ENCODE results near the gene CDH16.
"Not testable (repeated sequence)": the region's sequence is repeated elsewhere in the genome, so short reads cannot be mapped to it uniquely, and the experiment has no call there.

The CDH16 gene

DNA sequence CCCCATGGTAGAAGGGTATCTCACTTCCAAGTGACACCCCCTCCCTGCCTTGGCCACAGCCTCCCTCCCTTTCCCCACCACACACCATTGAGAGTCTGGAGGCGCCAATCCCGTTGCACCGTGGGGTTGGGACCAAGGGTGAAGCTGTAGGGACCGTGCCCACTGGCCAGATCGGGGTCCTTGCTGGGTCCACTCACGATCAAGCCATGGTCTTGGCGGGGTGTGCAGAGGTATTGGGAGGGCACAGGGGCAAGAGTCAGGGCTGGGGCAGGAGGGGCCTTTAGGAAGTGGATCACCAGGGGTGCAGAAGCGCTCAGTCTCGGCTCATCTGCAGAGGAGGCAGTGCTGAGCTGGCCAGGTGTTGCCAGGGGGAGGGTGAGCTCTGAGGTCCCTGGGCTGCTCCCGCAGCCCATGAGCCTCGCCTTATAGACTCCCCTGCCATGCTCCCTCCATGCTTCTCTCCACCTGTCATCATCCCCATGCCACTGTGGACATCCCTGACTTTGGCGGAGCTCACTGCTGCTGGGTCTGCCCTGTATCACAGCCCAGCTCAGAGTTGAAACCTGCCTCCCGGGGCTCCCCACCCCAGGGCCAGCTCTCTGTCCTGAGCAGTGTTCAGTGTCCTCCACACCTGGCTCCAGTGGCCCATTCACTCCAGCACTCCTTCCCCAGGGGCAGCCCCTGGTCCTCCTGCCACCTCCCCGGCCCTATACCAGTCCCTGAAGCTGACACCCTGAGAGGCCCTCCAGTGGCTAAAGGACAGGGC lies 8.3 kb downstream of the CDH16 start:
- DNase-seq (ENCODE audit: low spot score), result no peak

DNA sequence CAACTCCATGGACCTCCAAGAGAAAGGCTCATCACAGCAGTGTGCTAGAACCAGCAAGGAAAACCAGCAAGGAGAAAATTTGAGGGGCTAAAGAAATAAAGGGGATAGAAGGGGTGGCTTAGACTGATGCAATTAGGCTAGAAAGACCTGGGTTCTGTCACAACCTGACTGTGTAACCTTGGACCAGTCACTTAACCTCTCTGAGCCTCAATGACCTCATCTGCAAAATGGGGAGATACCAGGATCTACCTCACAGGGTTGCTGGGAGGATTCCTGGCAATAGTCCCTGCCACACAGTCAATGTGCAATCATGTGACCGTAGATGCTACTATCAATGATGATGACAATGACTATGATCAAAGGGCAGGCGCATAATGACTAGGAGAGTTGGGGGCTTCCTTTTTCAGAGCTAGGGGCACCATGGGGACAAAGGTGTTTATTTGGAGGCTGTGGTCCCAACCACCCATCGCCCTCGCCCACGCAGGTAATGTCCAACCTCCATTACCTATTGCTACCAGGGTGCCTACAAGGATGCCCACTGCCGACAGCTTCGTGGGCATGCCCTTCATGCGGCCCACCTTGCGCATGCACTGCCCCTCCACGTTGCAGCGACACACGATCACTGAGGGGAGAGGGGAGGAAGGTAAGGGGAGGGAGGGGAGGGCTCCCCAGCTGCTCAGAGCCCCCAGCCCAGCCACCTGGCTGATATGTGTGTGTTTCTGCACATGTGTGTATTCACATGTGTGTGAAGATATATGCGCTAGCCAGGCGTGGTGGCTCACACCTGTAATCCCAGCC lies 9.7 kb downstream of the CDH16 start:
- no peak for DNase-seq (ENCODE audit: low spot score)

DNA sequence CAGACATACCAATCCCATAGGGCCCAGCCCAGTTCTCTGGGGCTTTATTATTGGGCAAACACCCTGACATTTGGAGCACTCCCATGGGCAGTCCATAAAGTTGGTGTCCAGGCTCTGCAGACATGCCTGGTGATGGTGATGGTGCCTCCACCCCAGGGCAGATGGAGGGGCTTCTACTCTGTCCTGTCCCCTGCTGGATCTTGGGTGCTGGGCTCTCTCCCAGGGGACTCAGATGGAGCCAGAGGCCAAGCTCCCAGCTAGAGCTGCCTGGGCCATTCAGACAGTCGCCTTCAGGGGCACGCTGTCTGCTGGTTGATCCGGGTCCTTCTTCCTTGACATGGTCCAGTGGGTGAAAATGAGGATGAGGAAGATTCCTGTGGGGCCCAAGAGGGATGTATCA lies 10.6 kb downstream of the CDH16 start:
- no peak for DNase-seq (ENCODE audit: low spot score)

DNA sequence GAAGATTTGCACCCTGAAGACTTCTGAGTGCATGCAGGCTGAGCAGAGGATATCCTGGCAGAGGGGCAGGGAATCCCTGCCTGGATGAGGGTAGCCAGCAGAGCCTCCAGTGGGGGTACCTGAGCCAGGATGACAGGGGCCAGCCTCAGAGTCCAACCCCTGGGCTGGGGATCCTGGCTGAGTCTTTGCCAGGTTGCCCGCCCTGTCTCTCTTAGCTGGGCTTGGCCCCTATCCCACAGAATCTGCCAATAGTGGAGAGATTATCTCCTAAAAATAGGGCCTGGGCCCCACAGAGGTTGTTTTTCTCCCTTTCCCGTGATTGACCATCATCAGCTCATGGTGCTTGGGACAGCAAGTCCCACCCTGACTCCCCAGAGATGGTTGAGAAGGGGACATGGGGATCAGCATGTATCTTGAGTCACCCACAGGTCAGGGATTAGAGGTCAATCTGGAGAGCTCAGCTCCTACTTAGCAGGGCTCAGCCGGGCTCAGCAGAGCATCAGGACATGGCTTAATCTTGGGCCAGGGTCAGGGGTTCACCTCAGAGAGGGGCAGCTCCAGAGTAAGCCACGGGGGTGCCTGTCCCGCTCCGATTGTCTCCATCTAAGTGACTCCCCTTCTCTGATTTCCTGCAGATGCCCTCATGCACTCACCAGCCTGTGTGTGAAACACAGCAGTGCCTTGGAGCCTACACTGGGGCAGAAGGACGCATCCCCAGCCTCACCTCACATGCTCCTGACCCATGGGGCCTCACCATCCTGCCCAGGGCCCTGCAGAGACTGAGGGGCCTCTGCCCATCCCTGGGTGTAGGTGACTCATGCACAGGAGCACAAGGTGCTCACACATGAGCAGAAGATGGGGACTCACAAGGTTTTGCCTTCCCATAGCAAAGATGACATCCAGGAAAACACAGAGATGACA lies 11.5 kb downstream of the CDH16 start:
- no peak for DNase-seq (ENCODE audit: low spot score)

DNA sequence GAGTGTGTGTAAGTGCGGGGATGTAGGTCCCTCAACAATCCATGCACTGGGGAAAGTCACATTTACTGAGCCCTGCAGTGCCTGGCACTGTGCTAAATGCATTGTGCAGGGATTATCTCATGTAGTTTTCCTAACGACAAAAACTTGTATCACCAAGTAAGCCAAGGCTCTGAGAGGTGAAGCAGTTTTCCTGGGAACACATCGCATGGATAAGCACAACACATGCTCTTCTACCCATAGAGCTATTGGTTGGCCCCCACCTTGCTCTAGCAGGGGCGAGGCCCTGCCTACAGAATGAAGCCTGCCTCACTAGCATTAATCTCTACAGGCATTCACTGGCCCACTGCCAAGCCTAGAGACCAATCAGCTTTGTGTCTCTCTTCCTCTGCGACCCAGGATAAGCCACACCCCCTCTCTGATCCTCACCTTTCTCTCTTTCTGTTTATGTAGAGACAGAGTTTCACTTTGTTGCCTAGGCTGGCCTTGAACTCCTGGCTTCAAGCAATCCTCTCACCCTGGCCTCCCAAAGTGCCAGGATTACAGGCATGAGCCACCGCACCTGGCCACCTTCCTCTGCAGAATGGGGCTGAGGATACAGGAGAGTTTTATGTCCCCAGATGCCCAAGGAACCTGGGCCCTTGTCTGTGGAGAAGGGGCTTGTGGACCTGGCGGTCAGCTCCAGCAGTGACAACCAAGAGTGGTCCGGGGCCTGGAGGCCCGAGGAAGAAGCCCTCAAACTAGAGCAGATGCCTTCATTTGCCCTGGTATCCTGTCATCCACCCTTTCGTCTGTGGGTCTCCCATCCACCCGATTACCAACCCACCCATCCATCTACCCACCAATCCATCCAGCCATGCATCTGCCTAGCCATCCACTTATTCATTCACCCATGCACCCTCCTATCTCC lies 12.8 kb downstream of the CDH16 start:
- DNase-seq (ENCODE audit: low spot score), result no peak

DNA sequence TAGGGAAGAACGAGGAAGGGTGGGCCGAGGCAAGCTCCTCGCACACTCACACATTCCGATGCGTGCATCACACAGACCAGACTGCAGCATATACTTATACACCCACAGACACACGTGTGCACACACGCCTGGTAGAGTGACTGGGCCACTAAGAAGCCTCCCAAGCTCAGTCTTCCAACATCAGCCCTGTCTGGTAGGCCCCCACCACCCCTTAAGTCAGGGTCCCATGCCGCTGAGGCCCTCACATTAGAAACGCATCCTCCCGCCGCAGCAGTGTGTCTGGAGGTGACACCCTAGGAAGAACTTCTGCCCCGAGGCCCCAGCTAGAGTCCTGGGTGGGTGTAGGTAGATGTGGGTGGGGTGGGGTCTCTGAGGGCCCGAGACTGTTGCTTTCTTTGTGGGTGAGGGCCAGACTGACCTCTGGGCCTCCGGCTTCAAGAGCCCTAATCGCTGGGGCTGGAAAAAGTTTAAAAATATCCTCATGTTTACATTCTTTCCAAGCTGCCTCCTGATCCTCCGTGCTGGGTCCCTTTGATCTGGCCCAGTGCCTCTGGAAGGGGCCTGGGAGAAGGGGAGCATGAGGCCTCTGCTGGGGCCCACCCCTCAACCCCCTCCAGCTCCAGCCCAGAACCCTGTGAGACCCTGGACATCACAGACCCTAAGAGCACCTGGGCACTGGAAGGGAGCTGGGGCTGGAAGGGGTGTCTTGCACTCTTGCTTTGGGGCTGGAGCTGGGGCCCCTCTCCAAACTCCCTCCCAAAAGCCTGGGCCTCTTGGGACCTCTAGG lies 13.6 kb downstream of the CDH16 start:
- DNase-seq (ENCODE audit: low spot score), result no peak

DNA sequence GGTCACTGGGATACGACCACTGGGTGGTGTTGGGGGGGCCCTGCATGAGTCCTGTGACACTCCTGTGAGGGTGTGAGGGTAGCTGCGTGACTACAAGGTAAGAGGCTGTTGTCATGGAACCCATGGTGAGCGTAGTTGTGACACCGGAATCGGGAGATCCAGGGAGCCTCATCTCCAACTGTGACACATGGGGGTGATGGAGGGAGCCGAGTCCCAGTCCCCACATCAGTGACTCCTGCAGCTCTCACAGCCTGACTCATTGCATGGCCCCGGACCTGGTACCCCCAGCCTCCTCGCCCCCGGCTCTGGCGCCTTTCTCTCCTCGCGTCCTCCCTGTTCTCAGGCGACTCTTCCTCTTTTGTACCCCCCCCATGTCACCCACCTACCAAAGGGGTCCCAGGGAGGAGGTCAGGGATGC lies 14.2 kb downstream of the CDH16 start:
- DNase-seq (ENCODE audit: low spot score), result no peak

DNA sequence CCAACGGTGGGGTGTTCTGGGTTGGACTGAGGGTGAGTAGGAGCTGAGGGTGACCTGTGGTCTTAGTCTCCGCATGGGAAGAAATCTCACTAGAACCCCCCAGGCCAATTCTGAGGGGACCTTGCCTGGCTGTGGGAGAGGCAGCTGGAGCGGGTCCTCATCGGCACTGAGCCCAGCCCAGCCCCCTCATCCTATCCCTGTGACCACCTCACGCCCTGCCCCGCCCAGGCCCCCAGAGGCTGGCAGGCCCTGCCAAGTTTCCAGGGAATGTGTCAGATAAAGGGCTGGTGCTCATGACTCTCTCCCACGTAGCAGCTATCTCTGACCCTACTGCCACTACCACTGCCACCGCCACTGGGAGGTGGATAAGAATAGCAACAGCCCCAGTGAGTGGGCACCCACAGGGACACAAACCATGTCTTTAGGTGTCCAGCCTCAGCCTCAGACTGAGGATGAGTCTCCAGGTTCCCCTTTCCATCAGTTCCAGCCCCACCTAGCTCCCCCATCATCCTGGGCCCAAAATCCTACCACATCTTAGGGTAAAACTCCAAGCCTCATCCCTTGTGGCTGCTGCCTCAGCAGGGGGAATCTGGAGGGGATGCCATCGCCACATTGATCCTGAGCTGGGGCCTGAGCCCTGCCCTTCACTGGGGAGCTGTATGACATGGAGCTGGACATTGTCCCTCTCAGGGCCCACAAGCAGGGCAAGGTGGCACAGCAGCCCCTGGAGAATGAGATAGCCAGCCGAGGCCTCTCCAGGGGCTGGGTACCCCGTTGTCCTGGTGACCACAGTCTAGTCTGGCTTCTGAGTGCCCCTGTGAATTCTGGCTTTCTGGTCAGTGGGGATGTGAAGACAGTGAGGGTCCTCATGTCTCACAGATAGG lies 14.9 kb downstream of the CDH16 start:
- DNase-seq (ENCODE audit: low spot score), result no peak

DNA sequence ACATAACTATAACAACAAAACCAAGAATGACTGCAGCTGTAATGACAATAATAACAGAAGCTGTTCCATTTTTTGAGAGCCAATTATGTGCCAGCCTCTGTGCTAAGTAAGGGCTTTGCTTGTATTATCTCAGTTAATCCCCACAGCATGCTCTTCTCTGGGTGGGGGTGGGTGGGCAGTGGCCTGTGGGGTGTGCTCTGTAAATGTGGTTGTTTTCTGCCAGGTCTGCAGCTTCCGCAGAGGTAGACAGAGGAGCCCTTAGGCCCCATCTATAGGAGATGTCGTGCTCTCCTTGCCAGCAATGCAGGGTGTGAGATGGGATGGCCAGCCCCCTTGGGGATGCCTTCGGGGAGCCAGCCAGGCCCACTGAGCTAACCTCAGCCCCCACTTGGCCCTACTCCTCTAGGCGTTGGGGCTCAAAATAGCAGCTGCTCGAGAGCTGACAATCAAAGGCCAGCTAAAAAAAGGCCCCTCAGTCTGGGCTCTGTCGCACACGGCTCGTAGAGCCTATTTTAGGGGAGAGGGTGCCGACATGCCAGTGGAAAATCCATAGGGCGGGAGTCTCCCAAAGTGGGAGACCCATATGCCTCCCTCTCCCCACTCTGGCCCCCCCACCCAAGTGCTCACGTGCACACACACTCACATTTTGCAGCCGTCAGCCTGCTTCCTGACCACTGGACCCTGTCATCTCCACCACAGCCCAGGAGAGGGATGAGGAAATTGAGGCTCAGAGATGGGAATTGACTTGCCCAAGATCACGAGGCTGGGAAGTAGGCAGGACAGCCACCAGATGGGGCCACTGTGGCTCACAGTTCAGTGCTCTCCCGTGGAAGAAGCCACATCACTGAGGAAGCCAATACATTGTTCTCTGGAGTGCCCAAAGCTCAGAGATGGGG lies 15.8 kb downstream of the CDH16 start:
- DNase-seq (ENCODE audit: low spot score), result no peak

DNA sequence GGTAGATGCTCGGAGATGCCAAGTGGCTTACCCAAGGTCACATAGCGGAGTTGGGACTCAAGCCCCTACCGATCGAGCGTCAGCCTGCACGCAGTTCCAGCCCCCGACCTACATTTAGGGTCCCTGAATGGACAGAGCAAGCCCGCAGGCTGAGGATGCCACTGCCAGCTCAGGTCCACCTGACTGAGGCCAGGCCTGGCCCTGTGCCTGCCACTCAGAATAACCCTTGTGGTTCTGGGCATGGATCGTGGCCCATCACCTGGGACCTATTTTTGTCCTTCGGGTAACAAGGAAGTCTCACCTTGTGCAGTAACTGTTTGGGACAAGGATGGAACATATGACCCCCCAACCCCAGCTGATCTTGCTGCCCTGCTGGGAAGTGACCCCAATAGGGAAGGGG lies 17.1 kb downstream of the CDH16 start:
- no peak for DNase-seq (ENCODE audit: low spot score)

DNA sequence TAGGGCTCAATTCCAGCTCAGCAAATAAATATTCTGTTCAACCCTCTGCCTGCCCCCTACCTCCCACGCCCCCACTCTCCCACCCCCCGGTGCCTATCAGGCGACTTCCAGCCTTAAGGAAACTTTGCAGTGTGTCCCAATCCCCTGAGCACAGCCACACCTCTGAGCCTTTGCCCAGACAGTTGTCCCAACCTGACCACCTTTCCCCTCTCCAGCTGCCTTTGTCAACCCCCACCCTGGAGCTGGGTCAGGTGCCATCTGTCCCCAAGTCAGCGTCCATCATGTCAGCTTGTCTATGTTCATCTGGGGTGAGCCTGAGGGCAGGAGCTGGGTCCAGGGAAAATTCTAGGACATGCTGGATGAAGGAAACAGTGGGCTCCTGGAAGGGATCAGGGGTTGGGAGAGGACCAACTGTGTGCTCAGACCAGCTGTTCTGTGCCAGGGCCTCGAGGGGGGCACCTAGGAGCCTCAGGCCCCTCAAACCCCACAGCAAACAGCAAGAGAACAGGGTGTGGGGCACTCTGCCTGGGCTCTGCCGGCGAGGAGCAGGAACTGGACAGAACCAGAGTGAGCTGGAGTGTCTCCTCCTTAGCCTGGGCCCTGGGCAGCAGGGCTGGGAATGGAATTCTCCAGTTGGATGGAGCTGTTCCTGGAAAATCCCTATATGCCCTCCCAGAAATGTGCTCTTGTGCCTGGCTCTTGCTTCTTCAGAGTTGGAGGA lies 17.8 kb downstream of the CDH16 start:
- DNase-seq (ENCODE audit: low spot score), result no peak

DNA sequence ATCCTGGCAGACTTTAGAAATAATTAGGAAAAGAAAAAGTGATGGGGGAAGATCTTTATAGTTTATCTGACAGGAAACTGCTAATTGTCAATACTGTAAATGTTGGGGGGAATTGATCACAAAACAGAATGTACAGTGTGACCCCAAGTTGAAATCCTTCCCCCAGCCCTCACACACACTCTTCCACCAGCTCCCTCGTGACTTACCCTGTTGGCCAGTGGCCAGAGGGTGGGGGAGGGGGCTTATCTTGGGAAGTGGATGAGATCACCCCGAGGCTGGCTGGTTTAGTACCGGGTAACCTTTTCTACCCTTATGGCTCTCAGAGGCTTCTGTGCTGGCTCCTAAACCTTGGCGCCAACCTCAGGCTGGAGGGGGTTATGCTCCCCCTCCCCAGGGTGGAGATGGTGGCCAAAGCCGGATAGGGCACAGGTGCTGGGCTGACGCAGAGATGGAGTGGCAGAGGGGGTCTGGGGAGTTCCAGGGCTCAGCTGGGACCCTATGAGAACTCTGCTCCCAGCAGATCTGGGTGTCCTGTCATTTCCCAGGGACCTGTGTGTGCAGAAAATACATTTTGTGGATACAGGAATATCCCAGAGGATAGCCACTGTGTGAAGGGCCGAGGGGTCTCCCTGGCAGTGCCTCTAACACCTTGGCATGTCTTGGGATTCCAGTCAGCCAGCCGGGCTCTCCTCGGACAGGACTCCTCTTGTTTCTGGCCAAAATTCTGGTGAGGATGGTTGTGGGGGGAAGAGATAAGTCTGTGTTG lies 18.6 kb downstream of the CDH16 start:
- DNase-seq (ENCODE audit: low spot score), result no peak

DNA sequence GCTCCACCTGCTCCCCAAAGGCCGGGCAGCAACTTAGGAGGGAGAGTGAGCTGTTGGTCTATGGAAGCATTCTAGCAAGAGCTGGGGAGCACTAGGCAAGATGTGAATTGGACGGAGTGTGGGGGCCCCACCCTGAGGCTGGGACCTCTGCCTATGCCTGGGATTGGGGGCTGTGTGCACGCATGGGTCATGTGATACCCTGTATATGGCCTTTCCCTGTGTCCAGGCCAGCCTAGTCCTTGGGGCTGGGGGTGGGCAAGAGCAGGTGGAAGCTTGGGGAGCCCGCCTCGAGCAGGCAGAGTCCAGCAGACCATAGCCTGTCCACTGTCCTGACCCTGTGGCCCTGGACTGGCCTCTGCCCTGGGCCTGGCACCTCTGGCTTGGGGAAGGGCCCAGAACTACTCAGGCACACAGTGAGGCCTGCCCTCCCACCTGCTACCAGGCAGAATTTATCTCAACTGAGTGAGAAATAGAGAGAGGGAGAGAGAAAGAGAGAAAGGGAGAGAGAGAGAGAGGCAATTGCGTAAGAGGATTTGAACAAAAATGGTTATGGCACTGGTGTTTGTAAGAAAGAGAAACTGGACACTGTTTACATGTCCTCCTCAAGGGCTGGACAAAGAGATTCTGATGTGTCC lies 19.3 kb downstream of the CDH16 start:
- no peak for DNase-seq (ENCODE audit: low spot score)

DNA sequence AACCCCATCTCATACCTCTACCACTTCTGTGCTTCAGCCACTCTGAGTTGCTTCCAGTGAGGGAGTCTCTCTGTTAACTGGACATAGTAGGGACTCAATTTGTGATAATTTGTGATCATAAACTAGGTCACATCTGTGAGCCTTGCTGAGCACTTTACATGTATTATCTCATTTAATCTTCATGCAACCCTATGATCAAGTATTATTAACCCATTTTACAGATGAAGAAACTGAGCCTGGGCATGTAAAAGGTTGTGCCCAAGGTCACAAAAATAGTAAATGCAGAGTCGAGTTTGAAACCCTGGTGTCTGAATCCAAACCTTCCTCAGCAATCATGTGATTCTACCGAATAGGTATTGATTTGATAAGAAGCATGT lies 19.8 kb downstream of the CDH16 start:
- DNase-seq (ENCODE audit: low spot score), result no peak

DNA sequence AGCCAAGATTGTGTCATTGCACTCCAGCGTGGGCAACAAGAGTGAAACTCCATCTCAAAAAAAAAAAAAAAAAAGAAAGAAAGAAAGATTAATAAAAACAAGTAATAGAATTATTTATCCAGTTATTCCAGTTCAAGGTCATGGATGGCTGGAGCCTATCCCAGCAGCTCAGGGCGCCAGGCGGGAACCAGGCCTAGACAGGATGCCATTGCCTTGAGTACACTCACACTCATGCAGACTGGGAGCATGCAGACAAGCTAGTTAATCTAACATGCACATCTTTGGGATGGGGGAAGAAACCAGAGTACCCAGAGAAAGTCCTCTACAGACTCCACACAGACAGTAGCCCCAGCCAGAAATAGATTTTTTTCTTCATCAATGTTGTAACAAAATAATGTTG lies 20.5 kb downstream of the CDH16 start:
- no peak for DNase-seq (ENCODE audit: low spot score)

DNA sequence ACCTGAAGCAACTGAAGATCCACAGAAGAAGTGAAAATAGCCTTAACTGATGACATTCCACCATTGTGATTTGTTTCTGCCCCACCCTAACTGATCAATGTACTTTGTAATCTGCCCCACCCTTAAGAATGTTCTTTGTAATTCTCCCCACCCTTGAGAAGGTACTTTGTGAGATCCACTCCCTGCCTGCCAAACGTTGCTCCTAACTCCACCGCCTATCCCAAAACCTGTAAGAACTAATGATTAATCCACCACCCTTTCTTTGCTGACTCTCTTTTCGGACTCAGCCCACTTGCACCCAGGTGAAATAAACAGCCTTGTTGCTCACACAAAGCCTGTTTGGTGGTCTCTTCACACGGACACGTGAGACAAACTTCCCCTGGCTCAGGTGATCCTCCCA lies 22.0 kb downstream of the CDH16 start:
- DNase-seq (ENCODE audit: low spot score), result not testable (repeated sequence)

DNA sequence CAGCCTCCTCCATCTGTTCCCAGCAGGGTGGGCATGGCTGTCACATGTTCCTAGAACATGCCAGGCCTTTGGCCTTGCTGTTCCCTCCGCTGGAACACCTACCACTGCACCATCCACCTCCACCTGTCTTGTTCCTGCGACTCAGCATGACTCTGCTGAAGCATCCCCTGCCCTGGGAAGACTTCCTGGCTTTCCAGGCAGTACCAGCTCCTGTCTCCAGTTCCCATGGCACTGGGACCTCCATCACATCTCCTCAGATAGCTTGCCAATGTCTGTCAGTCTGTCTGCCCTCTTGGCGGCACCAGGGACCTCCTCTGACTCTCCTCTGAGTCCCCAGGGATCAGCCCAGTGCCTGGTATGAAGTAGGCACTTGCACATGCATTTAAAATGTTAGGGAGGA lies 22.7 kb downstream of the CDH16 start:
- DNase-seq (ENCODE audit: low spot score), result no peak

Measured in putamen (tissue), 1 donor.